Measurements from ENCODE around the gene SEMA3B.

DNA sequence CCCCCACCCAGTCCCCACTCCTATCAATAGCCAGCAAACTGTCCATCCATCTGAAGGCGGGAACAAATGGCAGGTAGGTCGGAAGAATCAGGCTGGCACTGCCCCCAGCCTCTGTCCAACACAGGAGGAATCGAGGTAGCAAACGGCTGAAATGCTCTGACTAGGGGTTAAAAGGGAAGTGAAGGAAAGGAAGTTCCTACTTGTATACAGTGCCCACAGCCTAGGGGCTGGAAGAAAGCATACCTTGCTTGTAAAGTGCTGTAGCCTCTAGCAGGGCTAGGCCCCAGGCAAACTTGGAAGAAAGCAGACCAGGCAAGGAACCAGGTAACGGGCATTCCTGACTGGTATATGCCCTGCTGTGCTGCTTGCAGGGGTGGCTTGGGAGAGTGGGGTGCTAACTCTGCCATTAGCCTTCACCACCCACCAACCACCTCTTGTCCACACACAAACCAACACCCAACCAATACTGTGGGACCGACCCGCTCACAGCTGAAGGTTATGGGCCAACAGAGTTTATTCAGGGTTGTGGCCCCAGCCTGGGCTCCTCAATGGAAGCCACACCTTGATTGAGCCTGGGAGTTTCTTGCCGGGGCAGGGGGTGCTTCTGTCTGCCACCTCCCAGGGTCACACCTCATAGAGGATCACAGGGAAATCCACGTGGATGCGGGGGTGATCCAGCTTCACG, 56.7 kb downstream of the SEMA3B start:
- TF ChIP-seq, protein P1, sequence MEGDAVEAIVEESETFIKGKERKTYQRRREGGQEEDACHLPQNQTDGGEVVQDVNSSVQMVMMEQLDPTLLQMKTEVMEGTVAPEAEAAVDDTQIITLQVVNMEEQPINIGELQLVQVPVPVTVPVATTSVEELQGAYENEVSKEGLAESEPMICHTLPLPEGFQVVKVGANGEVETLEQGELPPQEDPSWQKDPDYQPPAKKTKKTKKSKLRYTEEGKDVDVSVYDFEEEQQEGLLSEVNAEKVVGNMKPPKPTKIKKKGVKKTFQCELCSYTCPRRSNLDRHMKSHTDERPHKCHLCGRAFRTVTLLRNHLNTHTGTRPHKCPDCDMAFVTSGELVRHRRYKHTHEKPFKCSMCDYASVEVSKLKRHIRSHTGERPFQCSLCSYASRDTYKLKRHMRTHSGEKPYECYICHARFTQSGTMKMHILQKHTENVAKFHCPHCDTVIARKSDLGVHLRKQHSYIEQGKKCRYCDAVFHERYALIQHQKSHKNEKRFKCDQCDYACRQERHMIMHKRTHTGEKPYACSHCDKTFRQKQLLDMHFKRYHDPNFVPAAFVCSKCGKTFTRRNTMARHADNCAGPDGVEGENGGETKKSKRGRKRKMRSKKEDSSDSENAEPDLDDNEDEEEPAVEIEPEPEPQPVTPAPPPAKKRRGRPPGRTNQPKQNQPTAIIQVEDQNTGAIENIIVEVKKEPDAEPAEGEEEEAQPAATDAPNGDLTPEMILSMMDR (IDR thresholded peaks at IDR 0.05), result no peak
- TF ChIP-seq ZFX (IDR thresholded peaks at IDR 0.05; ENCODE audit: borderline replicate concordance), result no peak
